Testis (tissue), 2 donors: ENCODE data around the gene R3HCC1L.

Experiments used
- CTCF ChIP-seq, 3 experiments: fragments of 450-650 bp in 2 of 3; fragments of 200-600 bp in 1 of 3; sonication (generic) in 1 of 3; IDR thresholded peaks; one replicate each; pipeline ENCODE4 v1.5.1; 2016 to 2019; ENCODE audit warnings: antibody characterized with exemption in 3 of 3, mild to moderate bottlenecking in 2 of 3, moderate library complexity in 1 of 3
- POLR2A ChIP-seq: fragments of 450-650 bp; IDR thresholded peaks from one replicate; pipeline ENCODE4 v1.6.1; 2017; ENCODE audit warnings: antibody characterized with exemption, mild to moderate bottlenecking, moderate library complexity

GRCh38 chr10:98212196-98212595, 77.7 kb downstream of the R3HCC1L start:
- TF ChIP-seq CTCF (IDR thresholded peaks at IDR 0.05) (no peak), POLR2A (no peak)
